ENCODE data around the gene SNED1.

SNED1 gene

DNA sequence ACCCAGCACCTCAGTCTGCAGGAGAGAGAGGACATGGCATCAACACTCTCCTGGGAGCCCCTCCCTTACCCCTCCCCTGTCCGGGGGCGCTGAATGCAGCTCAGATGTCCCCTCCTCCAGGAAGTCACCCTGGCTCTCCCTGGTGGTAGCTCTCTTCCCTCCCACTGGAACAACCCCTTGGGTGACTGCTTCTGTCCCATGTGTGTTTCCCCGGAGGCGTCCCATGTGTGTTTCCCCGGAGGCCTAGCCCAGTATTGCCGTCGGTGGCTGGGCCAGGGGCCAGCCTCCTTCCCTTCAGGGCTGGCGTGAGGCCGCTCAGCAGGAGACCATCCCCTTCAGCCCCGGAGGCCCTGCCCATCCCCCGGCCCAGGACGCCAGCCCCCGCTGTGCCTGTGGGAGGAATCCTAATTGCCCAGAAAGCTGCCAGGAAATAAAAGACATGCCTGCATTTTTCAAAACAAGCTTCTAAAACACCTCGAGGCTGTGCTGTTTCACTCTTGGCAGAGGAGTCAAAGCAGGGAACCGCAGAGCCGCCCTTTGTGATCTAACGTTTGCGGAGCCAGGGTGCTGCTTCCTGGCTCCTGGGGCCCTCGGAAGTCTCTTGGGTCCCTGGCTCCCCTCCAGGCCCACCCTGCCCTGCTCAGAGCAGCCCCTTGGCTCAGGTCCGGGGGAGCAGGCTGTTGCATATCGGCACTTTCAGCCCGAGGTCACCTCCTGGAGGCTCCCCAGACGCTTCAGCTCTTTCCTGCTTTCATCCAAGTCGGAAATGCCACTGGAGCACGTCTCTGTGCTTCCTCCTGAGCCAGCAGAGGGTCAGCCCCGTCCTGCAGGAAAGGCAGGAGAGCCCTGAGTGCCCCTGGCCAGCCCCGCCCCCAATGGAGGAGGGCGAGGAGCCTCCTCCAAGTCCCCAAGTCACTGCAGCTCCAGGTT lies 11.4 kb downstream of the SNED1 start:
- H3K36me3 ChIP-seq, result no peaks in the 10 kb centered on the region
- no peak overlapping the region for H3K27ac ChIP-seq
- peaks cover 56% of the 10 kb centered on the region for H3K27me3 ChIP-seq
- no peaks in the 10 kb centered on the region for H3K9me3 ChIP-seq
- H3K4me1 ChIP-seq (ENCODE audit: control insufficient read depth in 1 of 2, insufficient read depth in 1 of 2, low read depth in 1 of 2, low read length in 1 of 2), result peaks cover 0 to 4% of the 10 kb centered on the region in 2 experiments
- TF ChIP-seq, protein P1, sequence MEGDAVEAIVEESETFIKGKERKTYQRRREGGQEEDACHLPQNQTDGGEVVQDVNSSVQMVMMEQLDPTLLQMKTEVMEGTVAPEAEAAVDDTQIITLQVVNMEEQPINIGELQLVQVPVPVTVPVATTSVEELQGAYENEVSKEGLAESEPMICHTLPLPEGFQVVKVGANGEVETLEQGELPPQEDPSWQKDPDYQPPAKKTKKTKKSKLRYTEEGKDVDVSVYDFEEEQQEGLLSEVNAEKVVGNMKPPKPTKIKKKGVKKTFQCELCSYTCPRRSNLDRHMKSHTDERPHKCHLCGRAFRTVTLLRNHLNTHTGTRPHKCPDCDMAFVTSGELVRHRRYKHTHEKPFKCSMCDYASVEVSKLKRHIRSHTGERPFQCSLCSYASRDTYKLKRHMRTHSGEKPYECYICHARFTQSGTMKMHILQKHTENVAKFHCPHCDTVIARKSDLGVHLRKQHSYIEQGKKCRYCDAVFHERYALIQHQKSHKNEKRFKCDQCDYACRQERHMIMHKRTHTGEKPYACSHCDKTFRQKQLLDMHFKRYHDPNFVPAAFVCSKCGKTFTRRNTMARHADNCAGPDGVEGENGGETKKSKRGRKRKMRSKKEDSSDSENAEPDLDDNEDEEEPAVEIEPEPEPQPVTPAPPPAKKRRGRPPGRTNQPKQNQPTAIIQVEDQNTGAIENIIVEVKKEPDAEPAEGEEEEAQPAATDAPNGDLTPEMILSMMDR (IDR thresholded peaks at IDR 0.05), result no peak
- no peak overlapping the region for H3K4me3 ChIP-seq (ENCODE audit: low read depth in 1 of 2, low read length in 1 of 2)

DNA sequence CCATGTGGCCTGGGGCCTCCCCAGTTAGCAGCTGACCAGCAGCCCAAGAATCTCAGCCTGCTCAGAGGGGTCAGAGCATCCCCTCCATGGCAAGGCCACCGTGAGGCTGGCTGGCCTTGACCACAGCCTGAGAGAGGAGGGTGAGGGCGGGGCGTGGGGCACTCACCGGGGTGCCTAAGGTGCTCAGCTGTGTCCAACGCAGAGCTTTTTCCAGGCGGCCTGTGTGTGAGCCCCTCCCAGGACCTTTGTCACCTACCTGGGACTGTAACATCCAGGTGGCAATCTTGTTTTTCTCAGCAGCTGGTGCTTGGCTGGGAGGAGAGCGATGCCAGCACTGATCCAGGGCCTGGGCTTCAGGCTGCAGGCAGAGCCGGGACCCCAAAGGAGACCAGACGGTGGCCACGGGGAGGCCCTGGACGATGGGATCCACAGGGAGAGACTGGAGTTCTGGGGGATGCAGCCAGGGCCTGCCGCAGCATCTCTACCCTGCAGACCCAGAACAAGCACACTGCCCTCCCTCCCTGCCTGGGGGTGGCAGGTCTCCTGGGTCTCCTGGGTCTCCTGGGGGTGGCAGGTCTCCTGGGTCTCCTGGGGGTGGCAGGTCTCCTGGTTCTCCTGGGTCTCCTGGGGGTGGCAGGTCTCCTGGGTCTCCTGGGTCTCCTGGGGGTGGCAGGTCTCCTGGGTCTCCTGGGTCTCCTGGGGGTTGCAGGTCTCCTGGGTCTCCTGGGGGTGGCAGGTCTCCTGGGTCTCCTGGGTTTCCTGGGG lies 12.3 kb downstream of the SNED1 start:
- Histone ChIP-seq H3K9me3 (no peaks in the 10 kb centered on the region), H3K36me3 (no peaks in the 10 kb centered on the region), H3K4me3 (ENCODE audit: low read depth in 1 of 2, low read length in 1 of 2) (no peak overlapping the region), H3K4me1 (ENCODE audit: control insufficient read depth in 1 of 2, insufficient read depth in 1 of 2, low read depth in 1 of 2, low read length in 1 of 2) (peaks cover 0 to 4% of the 10 kb centered on the region in 2 experiments), H3K27me3 (peaks cover 56% of the 10 kb centered on the region), H3K27ac (no peak overlapping the region)
- TF ChIP-seq, protein P1 (IDR thresholded peaks at IDR 0.05), result no peak

DNA sequence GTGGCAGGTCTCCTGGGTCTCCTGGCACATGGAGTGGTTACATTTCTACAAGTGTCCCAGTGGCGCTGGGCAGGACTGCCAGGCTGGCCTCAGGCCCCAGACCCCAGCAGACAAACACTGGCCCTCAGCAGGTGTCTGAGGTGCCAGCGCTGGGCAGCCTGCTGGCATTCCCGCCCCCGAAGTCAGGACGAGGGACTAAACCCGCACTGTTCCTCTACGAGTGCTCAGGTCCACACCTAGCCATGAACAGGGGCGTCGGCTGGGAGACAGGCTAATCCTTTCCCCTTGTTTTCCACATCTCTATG lies 12.8 kb downstream of the SNED1 start:
- Histone ChIP-seq H3K27ac (no peak overlapping the region), H3K9me3 (no peaks in the 10 kb centered on the region), H3K27me3 (peaks cover 54% of the 10 kb centered on the region), H3K36me3 (no peaks in the 10 kb centered on the region), H3K4me1 (ENCODE audit: control insufficient read depth in 1 of 2, insufficient read depth in 1 of 2, low read depth in 1 of 2, low read length in 1 of 2) (peaks cover 0 to 4% of the 10 kb centered on the region in 2 experiments), H3K4me3 (ENCODE audit: low read depth in 1 of 2, low read length in 1 of 2) (no peak overlapping the region)
- TF ChIP-seq, protein P1 (IDR thresholded peaks at IDR 0.05), result no peak

DNA sequence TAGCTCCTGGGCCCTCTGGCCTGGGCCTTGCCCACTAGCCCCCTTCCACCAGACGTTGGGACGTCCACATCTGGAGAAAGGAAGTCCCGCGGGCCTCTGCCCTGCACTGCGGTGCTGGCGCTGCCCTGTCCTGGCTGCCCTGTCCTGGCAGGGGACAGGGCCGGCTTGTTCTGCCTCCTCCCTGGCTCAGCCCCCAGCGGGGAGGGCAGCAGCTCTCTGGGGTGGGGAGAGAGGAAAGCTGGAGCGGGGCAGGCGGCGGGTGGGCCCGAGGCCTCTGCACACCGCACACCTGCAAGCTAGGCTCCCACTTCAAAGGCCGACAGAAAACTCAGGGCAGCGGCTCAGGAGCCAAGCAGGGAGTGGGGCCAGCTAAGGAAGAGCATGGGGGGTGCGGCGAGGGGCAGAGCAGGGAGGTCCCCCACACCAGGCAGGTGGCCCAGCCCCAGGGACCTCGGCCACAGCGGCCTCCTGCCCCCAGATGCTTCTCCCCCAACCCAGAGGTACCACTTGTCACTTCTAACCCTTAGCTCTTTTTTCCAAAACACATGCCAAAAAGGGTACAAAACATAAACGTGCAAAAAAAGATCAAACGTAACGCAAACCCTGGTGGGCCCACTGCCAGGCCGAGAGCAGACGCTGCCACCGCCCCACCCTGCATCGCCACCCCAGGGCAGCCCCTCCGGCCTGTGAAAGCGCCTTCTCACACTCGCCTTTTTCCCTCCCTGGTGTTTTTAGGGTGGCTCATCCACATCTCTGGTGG lies 13.5 kb downstream of the SNED1 start:
- no peak overlapping the region for H3K4me3 ChIP-seq (ENCODE audit: low read depth in 1 of 2, low read length in 1 of 2)
- H3K27ac ChIP-seq, result no peak overlapping the region

DNA sequence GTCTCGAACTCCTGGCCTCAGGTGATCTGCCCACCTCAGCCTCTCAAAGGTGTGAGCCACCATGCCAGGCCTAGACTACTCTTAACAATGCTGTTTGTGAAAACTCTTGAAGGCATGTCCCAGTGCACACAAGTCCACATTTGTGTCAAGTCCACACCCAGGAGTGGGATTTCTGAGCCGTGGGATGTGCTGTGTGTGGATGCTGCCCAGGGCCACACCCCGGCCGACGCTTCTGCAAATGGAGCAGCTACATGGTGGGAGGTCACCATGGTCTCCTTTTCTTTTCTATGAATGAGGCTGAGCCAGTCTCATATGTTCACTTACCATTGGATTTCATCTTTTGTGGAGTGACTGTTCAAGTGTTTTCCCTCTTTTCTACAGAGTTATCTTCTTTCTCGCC lies 15.8 kb downstream of the SNED1 start:
- Histone ChIP-seq H3K27me3 (peaks cover 29% of the 10 kb centered on the region), H3K4me3 (ENCODE audit: low read depth in 1 of 2, low read length in 1 of 2) (no peak overlapping the region), H3K9me3 (no peaks in the 10 kb centered on the region), H3K36me3 (no peaks in the 10 kb centered on the region), H3K27ac (no peak overlapping the region), H3K4me1 (ENCODE audit: control insufficient read depth in 1 of 2, insufficient read depth in 1 of 2, low read depth in 1 of 2, low read length in 1 of 2) (peaks cover 0 to 4% of the 10 kb centered on the region in 2 experiments)
- TF ChIP-seq, protein P1 (IDR thresholded peaks at IDR 0.05), result no peak

More for the DNA sequence above, 13.5 kb downstream of the SNED1 start:
- TF ChIP-seq, protein P1 (IDR thresholded peaks at IDR 0.05), result no peak
- Histone ChIP-seq H3K4me1 (ENCODE audit: control insufficient read depth in 1 of 2, insufficient read depth in 1 of 2, low read depth in 1 of 2, low read length in 1 of 2) (peaks cover 0 to 4% of the 10 kb centered on the region in 2 experiments), H3K9me3 (no peaks in the 10 kb centered on the region), H3K27me3 (peaks cover 47% of the 10 kb centered on the region), H3K36me3 (no peaks in the 10 kb centered on the region)

Measured in neutrophil (primary cell).